Vagina (tissue), 2 donors: ENCODE data around the gene CPEB2. TPM values are rescaled to one million over a fixed set of nuclear protein-coding genes. Genes with fewer than 3 reads are reported as not detected.

Source experiments
- DNase-seq, 2 donors: peaks; one replicate each; pipeline ENCODE4 v3.0.0-alpha.2; 2017; ENCODE audit errors: extremely low spot score in 2 of 2
- H3K27ac ChIP-seq: fragments of 200-600 bp; sonication (generic); one replicate; pipeline ENCODE4 v1.5.1; 2019
- H3K27me3 ChIP-seq: fragments of 200-600 bp; sonication (generic); one replicate; pipeline ENCODE4 v1.5.1; 2019
- H3K36me3 ChIP-seq, 2 donors: fragments of 200-600 bp; sonication (generic); one replicate each; pipeline ENCODE4 v1.5.1; 2017 to 2019
- H3K4me1 ChIP-seq: fragments of 200-600 bp; sonication (generic); one replicate; pipeline ENCODE4 v1.5.1; 2019
- H3K4me3 ChIP-seq, 2 donors: fragments of 200-600 bp; sonication (generic); 1 replicate in 1 of 2; 2 replicates in 1 of 2; pipeline ENCODE4 v1.5.1; 2016 to 2019
- H3K9me3 ChIP-seq: fragments of 200-600 bp; sonication (generic); one replicate; pipeline ENCODE4 v1.5.1; 2019
- POLR2A ChIP-seq, 2 donors: fragments of 450-650 bp; IDR thresholded peaks; one replicate each; pipeline ENCODE4 v1.6.1; 2017; ENCODE audit warnings: antibody characterized with exemption in 2 of 2, mild to moderate bottlenecking in 2 of 2, moderate library complexity in 2 of 2
- POLR2AphosphoS5 ChIP-seq, 2 donors: sonication (generic); formaldehyde crosslinking; IDR thresholded peaks; one replicate each; pipeline ENCODE4 v1.9.0; 2017; ENCODE audit warnings: antibody characterized with exemption in 2 of 2, mild to moderate bottlenecking in 2 of 2, low read depth in 1 of 2; ENCODE audit not compliant: insufficient read depth in 1 of 2
- intact Hi-C: fragments of 100-400 bp; cut with DNase I; formaldehyde crosslinking; loops from one replicate; pipeline ENCODE4 v1.15.1; 2023
- total RNA-seq: library from RNA; depleted of rRNA; stranded (reverse); fragments of >200 nt; gene quantifications from one replicate; pipeline ENCODE4 v1.2.3, GENCODE V29; 2016
- TF ChIP-seq, protein P1 (sequence below), 3 experiments: fragments of 450-650 bp in 2 of 3; fragments of 200-600 bp in 1 of 3; sonication (generic) in 1 of 3; IDR thresholded peaks; one replicate each; pipeline ENCODE4 v1.5.1; 2017 to 2019; ENCODE audit warnings: antibody characterized with exemption in 3 of 3, mild to moderate bottlenecking in 2 of 3, moderate library complexity in 2 of 3

Gene CPEB2
- 40.0 TPM for total RNA-seq

DNA sequence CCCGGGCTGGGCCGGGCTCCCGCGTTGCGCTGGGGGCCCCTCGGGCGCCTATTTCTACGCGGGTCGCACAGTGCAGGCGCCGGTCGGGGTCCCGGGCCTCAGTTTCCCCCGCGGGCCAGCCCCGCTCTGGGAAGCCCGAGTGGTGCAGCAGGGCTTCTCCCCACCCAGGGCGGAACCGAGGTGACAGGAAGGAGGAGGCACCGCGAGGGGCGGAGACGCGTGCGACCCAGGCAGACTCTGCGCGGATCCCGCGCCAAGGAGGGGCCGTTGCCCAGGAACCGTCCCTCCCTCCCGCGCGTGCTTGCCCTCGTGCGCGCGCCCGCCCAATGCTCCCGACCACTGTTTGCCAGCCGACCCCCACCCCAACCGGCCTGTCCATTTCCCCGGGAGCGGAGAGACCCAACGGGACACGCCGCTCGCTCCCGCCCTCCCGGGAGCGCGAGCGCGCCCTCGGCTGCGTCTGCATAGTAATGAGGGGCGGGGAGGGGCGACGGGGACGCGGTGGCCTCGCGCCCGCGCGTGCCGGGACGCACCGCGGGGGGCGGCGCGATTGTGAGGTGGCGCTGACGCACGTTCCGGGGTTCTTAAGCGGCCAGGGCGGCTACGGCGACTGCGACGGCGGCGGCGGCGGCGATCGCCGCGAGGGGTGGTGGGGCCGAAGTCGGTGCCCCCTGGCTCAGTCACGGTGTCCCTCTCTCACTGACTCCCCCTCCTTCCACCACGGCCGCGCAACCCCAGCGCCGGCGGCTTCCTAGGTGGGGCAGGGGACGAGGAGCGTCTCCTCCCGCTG, at the start of gene CPEB2:
CPEB2 (plus strand) TSS at position 613 of the 790 bp plus-strand sequence. CDS start 193 bp downstream, outside the sequence.
- intact Hi-C loops, result loop anchor here (5.0 to 10.0 kb wide), 3 partner anchors 650 to 1350 kb away; partner anchors contain the start of gene TAPT1
- no peaks in the 10 kb centered on the region for H3K9me3 ChIP-seq
- peak in 1 of 2 donors; percentile 98 for DNase-seq
- peak in 1 of 2 donors; percentile 92 for TF ChIP-seq POLR2AphosphoS5 (IDR thresholded peaks at IDR 0.05; ENCODE audit: insufficient read depth in 1 of 2, low read depth in 1 of 2)
- peak; percentile 90 to 99 for TF ChIP-seq POLR2A (IDR thresholded peaks at IDR 0.05)
- TF ChIP-seq, protein P1, sequence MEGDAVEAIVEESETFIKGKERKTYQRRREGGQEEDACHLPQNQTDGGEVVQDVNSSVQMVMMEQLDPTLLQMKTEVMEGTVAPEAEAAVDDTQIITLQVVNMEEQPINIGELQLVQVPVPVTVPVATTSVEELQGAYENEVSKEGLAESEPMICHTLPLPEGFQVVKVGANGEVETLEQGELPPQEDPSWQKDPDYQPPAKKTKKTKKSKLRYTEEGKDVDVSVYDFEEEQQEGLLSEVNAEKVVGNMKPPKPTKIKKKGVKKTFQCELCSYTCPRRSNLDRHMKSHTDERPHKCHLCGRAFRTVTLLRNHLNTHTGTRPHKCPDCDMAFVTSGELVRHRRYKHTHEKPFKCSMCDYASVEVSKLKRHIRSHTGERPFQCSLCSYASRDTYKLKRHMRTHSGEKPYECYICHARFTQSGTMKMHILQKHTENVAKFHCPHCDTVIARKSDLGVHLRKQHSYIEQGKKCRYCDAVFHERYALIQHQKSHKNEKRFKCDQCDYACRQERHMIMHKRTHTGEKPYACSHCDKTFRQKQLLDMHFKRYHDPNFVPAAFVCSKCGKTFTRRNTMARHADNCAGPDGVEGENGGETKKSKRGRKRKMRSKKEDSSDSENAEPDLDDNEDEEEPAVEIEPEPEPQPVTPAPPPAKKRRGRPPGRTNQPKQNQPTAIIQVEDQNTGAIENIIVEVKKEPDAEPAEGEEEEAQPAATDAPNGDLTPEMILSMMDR (IDR thresholded peaks at IDR 0.05), result peak in 1 of 3 experiments; percentile 12
- H3K4me1 ChIP-seq, result peaks cover 19% of the 10 kb centered on the region
- H3K27ac ChIP-seq, result peak within 1 kb of the TSS; percentile 100
- H3K36me3 ChIP-seq, result no peaks in the 10 kb centered on the region
- peak within 1 kb of the TSS; percentile 87 to 95 for H3K4me3 ChIP-seq
- H3K27me3 ChIP-seq, result no peaks in the 10 kb centered on the region

DNA sequence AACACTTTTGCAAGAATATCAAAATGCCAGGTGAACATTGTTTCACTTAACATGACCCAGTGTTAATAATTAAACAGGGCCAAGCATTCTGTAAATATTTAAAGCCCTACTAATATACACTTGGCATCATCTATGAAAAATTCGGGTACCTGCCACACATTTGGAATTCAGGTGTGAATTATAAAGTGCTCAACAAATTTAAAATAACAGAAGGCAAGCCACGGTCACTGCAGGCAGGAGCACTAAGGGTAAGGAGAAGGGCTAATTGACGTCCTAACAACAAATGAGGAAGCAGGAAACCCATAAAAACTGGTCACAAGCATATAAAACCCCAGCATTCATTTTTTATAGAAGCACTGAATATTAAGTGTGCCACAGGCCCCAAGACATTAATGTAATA, 43.8 kb upstream of the CPEB2 start:
- Histone ChIP-seq H3K4me1 (no peaks in the 10 kb centered on the region), H3K27me3 (no peaks in the 10 kb centered on the region), H3K9me3 (no peaks in the 10 kb centered on the region), H3K36me3 (no peaks in the 10 kb centered on the region), H3K4me3 (no peak overlapping the region), H3K27ac (no peak overlapping the region)
- DNase-seq, result no peak
- TF ChIP-seq, protein P1 (IDR thresholded peaks at IDR 0.05), result no peak
- TF ChIP-seq POLR2A (IDR thresholded peaks at IDR 0.05) (no peak), POLR2AphosphoS5 (IDR thresholded peaks at IDR 0.05; ENCODE audit: insufficient read depth in 1 of 2, low read depth in 1 of 2) (no peak)
- intact Hi-C loops, result no loop called here

DNA sequence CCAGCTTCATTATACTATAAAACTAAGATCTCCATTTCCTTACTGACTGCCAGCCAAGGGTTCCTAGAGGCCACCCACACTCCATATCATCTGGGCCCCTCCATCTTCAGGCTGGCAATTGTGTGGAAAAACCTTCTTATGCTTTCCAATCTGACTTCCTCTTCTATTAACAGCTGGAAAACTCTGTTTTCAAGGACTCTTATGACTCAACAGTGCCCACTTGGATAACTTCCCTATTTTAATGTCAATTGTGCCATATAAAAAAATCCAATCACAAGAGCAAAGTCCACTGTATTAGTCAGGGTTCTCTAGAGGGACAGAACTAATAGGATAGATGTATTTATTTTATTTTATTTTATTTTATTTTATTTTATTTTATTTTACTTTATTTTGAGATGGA, 41.0 kb upstream of the CPEB2 start:
- H3K27ac ChIP-seq, result no peak overlapping the region
- DNase-seq, result no peak
- H3K4me1 ChIP-seq, result no peaks in the 10 kb centered on the region
- intact Hi-C loops, result no loop called here
- H3K27me3 ChIP-seq, result no peaks in the 10 kb centered on the region
- TF ChIP-seq POLR2A (IDR thresholded peaks at IDR 0.05) (no peak), POLR2AphosphoS5 (IDR thresholded peaks at IDR 0.05; ENCODE audit: insufficient read depth in 1 of 2, low read depth in 1 of 2) (no peak)
- TF ChIP-seq, protein P1 (IDR thresholded peaks at IDR 0.05), result no peak
- no peaks in the 10 kb centered on the region for H3K36me3 ChIP-seq
- H3K4me3 ChIP-seq, result no peak overlapping the region
- no peaks in the 10 kb centered on the region for H3K9me3 ChIP-seq

DNA sequence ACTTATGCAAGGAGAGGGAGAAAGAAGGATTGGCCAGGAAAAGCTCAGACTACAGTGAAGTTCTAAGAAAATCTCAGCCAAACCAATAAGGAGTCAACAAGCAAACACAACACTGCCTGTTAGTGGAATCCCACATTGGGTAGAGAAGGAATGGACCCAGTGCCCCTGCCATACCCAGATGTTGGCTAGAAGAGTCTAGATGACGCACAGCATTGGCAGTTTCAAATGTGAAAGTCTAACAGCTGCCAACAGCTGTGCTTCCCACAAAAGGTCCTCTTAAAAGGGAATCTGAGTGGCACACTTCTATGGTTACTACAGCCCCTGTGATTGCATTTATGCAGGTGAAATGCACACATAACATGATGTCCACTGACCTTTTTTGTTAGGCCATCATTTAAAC, 37.2 kb upstream of the CPEB2 start:
- Histone ChIP-seq H3K27me3 (no peaks in the 10 kb centered on the region), H3K9me3 (no peaks in the 10 kb centered on the region), H3K4me3 (no peak overlapping the region), H3K27ac (no peak overlapping the region), H3K36me3 (no peaks in the 10 kb centered on the region), H3K4me1 (no peaks in the 10 kb centered on the region)
- intact Hi-C loops, result no loop called here
- TF ChIP-seq POLR2AphosphoS5 (IDR thresholded peaks at IDR 0.05; ENCODE audit: insufficient read depth in 1 of 2, low read depth in 1 of 2) (no peak), POLR2A (IDR thresholded peaks at IDR 0.05) (no peak)
- TF ChIP-seq, protein P1 (IDR thresholded peaks at IDR 0.05), result no peak
- DNase-seq, result no peak

DNA sequence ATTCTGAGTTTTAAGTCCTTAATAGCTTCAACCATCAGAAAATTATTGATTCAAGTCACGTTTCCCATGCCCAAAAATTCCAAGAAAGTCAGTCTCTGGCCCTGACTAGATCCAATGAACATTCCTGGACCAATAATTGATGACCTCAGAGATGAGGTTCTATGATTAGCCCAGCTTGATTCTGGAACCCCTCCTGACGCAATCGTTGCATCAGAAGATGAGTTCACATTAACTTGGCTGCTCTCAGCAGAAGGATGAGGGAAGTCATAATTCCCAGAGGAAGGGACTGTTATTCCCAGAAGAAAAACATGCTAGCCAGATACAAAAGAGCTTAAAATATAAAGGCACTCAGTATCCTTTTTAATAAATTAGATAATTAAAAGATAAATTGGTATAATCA, 34.3 kb upstream of the CPEB2 start:
- TF ChIP-seq POLR2A (IDR thresholded peaks at IDR 0.05), result no peak
- TF ChIP-seq, protein P1 (IDR thresholded peaks at IDR 0.05), result no peak
- no peak for TF ChIP-seq POLR2AphosphoS5 (IDR thresholded peaks at IDR 0.05; ENCODE audit: insufficient read depth in 1 of 2, low read depth in 1 of 2)
- intact Hi-C loops, result no loop called here

More for the DNA sequence above, 34.3 kb upstream of the CPEB2 start:
- Histone ChIP-seq H3K4me1 (no peaks in the 10 kb centered on the region), H3K4me3 (no peak overlapping the region), H3K9me3 (no peaks in the 10 kb centered on the region), H3K36me3 (no peaks in the 10 kb centered on the region), H3K27me3 (no peaks in the 10 kb centered on the region), H3K27ac (no peak overlapping the region)
- DNase-seq, result no peak
